ENCODE results near the gene VEGFB. TPM values are rescaled to one million over a fixed set of nuclear protein-coding genes. Genes with fewer than 3 reads are reported as not detected.

VEGFB gene
- total and polyA plus RNA-seq, 2 of the 4 experiments (the other 2 are of a cell fraction) = 3.0 to 25.1 TPM

DNA sequence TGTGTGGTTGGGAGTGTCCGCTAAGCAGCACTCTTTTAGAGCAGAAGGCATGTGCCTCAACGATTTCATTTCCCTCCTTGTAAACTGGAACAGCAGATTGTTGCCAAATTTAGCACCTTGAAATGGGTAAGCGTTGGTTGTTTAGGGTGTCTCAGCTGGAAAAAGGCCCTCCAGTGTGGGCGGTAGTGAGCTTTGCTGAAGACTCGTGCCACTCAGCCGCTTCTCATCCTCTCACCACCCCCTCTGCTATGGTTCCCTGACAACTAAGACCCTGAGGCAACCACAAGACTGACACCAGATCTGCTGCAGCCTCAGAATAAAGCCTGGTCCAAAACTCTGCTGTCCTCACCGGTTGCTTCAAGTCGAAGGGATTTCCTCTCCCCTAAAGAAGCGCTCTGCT, 37.8 kb upstream of the VEGFB start:
- Histone ChIP-seq H3K18ac (ENCODE audit: low read depth, low read length) (no peak overlapping the region), H2BK15ac (ENCODE audit: low read depth, low read length) (no peak overlapping the region), H3K9me3 (ENCODE audit: control insufficient read depth, insufficient read depth, low read length) (no peaks in the 10 kb centered on the region), H3K9me1 (ENCODE audit: insufficient read depth, low read length) (peaks cover 8% of the 10 kb centered on the region; the same call in 1 of the 2 replicates), H4K20me1 (ENCODE audit: insufficient read depth, low read length) (peaks cover 27% of the 10 kb centered on the region), H4K8ac (ENCODE audit: low read depth in 2 of 2, low read length in 2 of 2) (no peak overlapping the region), H3K79me1 (ENCODE audit: low read depth in 1 of 2, low read length in 2 of 2) (peaks cover 42 to 62% of the 10 kb centered on the region in 2 experiments), H3K56ac (ENCODE audit: extremely low read depth, insufficient read depth, low read length) (no peak overlapping the region), H3K36me3 (ENCODE audit: control insufficient read depth, insufficient read depth, low read length) (peaks cover 72% of the 10 kb centered on the region), H2AFZ (replicated peaks; ENCODE audit: low read length, poor library complexity) (no peak overlapping the region), H2AK9ac (replicated peaks; ENCODE audit: low read depth, low read length, poor library complexity) (no peak overlapping the region), H4K5ac (ENCODE audit: low read depth, low read length) (no peak overlapping the region), H3K9ac (ENCODE audit: low read depth, low read length) (no peak overlapping the region), H3K4me1 (ENCODE audit: control insufficient read depth, insufficient read depth, low read length) (no peaks in the 10 kb centered on the region), H2BK20ac (ENCODE audit: low read depth, low read length) (no peak overlapping the region), H3K14ac (replicated peaks; ENCODE audit: low read depth, low read length) (no peak overlapping the region), H2BK5ac (ENCODE audit: low read depth, low read length, poor library complexity, severe bottlenecking) (no peak overlapping the region), H3K27ac (ENCODE audit: insufficient read depth, low read length) (no peak overlapping the region), H2AK5ac (ENCODE audit: low read depth, low read length) (no peak overlapping the region), H3K4me2 (ENCODE audit: low read depth, low read length) (no peak overlapping the region), H3K23ac (ENCODE audit: low read depth, low read length) (no peak overlapping the region), H2BK120ac (ENCODE audit: low read depth, low read length) (no peak overlapping the region), H3K27me3 (ENCODE audit: control insufficient read depth, insufficient read depth, low read length) (no peaks in the 10 kb centered on the region), H3K4me3 (ENCODE audit: insufficient read depth, low read depth, low read length) (no peak overlapping the region), H4K91ac (ENCODE audit: insufficient read depth, low read depth, low read length) (no peak overlapping the region), H3K4ac (ENCODE audit: low read depth, low read length) (no peak overlapping the region)
- TF ChIP-seq, protein P1, sequence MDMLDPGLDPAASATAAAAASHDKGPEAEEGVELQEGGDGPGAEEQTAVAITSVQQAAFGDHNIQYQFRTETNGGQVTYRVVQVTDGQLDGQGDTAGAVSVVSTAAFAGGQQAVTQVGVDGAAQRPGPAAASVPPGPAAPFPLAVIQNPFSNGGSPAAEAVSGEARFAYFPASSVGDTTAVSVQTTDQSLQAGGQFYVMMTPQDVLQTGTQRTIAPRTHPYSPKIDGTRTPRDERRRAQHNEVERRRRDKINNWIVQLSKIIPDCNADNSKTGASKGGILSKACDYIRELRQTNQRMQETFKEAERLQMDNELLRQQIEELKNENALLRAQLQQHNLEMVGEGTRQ (IDR thresholded peaks at IDR 0.05; ENCODE audit: low read depth, low read length) = no peak
- no peak for TF ChIP-seq RCOR1 (IDR thresholded peaks at IDR 0.05; ENCODE audit: insufficient replicate concordance, low read length)
- TF ChIP-seq MAZ (IDR thresholded peaks at IDR 0.05; ENCODE audit: borderline replicate concordance, low read depth, low read length) = no peak
- in situ Hi-C loops (cut with MboI; ENCODE audit: low sequenced_read_pairs) (no loop called here), dilution Hi-C loops (cut with HindIII; ENCODE audit: low sequenced_read_pairs, unreplicated experiment) (no loop called here), intact Hi-C loops (cut with micrococcal nuclease) (no loop called here)
- DNase-seq = no peak
- WGBS, 2 experiments (ENCODE audit: extremely low coverage in 2 of 2, insufficient read length in 1 of 2) = no CpG with 5 or more reads among the region's 9 CpGs
- no TSS peak for BruUV-seq (replicated peaks)
- POLR2A ChIA-PET (ENCODE audit: unreplicated experiment) = no interaction called here
- CTCF ChIA-PET = no interaction called here
- ATAC-seq (ENCODE audit: low read depth) = no peak
